ENCODE measurements around the gene ECI1. TPM values are rescaled to one million over a fixed set of nuclear protein-coding genes. Genes with fewer than 3 reads are reported as not detected.
A peak's percentile ranks its signal among the peaks of the same experiment; 100 is the strongest.

Gene ECI1, protein sequence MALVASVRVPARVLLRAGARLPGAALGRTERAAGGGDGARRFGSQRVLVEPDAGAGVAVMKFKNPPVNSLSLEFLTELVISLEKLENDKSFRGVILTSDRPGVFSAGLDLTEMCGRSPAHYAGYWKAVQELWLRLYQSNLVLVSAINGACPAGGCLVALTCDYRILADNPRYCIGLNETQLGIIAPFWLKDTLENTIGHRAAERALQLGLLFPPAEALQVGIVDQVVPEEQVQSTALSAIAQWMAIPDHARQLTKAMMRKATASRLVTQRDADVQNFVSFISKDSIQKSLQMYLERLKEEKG
- 10 to 100 TPM; 48.5 to 87.0 TPM for total RNA-seq

DNA sequence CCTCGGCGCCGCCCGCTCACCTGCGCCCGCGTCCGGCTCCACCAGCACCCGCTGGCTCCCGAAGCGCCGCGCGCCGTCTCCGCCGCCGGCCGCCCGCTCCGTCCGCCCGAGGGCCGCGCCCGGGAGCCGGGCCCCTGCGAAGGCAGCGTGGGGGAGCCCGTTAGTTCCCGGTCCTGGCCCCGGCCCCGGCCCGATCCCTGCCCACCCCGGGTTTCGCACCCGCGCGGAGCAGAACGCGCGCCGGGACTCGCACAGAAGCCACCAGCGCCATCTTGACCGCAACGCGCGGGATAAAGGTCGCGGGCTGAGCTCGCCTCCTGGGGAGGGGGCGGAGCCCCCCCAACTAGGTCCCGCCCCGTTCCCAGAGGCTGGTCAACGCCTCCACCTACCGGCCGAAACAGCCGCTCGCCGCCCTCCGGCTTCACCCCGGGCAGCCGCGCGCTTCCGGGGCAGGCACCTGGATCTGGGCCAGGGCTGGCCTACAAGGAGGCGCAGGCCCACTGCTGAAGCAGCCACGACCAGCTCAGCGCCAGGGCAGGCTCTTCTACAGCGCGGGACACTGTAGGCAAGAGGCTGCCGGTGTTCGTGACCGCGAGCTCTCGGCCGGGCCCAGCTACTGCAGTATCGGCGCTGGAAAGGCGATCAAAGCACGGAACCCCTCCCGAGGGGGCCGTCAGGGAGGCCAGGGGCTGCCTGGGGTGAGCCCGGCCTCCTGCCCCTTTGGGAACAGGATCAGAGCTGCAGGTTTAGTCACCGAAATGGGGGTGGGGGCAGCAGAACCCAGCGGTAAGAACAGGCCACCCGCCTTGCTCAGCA, at the start of gene ECI1:
TSS of gene ECI1 (minus strand) at position 292 of the 816 bp plus-strand sequence. CDS start at position 271, 21 bp downstream.
- 2% methylated on average over 57 of the region's 88 CpGs for WGBS
- H3K27me3 ChIP-seq (replicated peaks; ENCODE audit: insufficient read depth) = no peaks in the 10 kb centered on the region
- intact Hi-C loops (cut with DNase I) = loop anchor here (5.0 to 10.0 kb wide), 2 partner anchors 47 to 94 kb away; partner anchors contain the start of genes MLST8 and TRAF7
- DNase-seq (ENCODE audit: low spot score) = peak; percentile 92
- H3K27ac ChIP-seq = peak within 1 kb of the TSS; percentile 88 to 94
- no peaks in the 10 kb centered on the region for H3K9me3 ChIP-seq
- peaks cover 10% of the 10 kb centered on the region for H3K4me1 ChIP-seq (replicated peaks)
- peaks cover 10 to 12% of the 10 kb centered on the region in 2 donors for H3K36me3 ChIP-seq
- peak within 1 kb of the TSS; percentile 73 to 84 for H3K4me3 ChIP-seq
- peak; percentile 85 for TF ChIP-seq POLR2A (IDR thresholded peaks at IDR 0.05)
- TF ChIP-seq, protein P1, sequence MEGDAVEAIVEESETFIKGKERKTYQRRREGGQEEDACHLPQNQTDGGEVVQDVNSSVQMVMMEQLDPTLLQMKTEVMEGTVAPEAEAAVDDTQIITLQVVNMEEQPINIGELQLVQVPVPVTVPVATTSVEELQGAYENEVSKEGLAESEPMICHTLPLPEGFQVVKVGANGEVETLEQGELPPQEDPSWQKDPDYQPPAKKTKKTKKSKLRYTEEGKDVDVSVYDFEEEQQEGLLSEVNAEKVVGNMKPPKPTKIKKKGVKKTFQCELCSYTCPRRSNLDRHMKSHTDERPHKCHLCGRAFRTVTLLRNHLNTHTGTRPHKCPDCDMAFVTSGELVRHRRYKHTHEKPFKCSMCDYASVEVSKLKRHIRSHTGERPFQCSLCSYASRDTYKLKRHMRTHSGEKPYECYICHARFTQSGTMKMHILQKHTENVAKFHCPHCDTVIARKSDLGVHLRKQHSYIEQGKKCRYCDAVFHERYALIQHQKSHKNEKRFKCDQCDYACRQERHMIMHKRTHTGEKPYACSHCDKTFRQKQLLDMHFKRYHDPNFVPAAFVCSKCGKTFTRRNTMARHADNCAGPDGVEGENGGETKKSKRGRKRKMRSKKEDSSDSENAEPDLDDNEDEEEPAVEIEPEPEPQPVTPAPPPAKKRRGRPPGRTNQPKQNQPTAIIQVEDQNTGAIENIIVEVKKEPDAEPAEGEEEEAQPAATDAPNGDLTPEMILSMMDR (IDR thresholded peaks at IDR 0.05) = peak; percentile 53 to 96 (median 84)
- TF ChIP-seq POLR2AphosphoS5 (IDR thresholded peaks at IDR 0.05) = peak; percentile 93

DNA sequence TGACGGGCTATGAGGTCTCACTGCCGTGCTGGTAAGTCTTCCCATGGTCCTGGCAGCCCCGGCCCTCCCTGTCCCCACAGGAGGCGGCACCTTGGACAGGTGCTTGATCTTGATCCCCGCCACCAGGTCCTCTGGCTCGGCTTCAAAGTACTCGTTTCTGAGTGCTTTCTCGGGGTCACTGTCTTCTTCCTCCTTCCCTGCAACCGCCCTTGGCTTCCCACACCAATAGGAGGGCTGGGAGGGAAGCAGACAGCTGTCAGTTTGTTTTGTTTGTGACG, 48.5 kb upstream of the ECI1 start:
- Histone ChIP-seq H3K4me1 (replicated peaks) (no peaks in the 10 kb centered on the region), H3K4me3 (no peak overlapping the region), H3K36me3 (no peaks in the 10 kb centered on the region), H3K27me3 (replicated peaks; ENCODE audit: insufficient read depth) (no peaks in the 10 kb centered on the region), H3K9me3 (no peaks in the 10 kb centered on the region), H3K27ac (no peak overlapping the region)
- 53% methylated on average over 10 of the region's 10 CpGs for WGBS
- no peak for DNase-seq (ENCODE audit: low spot score)
- TF ChIP-seq, protein P1 (IDR thresholded peaks at IDR 0.05) = no peak
- TF ChIP-seq POLR2AphosphoS5 (IDR thresholded peaks at IDR 0.05) (no peak), POLR2A (IDR thresholded peaks at IDR 0.05) (no peak)
- intact Hi-C loops (cut with DNase I) = no loop called here

DNA sequence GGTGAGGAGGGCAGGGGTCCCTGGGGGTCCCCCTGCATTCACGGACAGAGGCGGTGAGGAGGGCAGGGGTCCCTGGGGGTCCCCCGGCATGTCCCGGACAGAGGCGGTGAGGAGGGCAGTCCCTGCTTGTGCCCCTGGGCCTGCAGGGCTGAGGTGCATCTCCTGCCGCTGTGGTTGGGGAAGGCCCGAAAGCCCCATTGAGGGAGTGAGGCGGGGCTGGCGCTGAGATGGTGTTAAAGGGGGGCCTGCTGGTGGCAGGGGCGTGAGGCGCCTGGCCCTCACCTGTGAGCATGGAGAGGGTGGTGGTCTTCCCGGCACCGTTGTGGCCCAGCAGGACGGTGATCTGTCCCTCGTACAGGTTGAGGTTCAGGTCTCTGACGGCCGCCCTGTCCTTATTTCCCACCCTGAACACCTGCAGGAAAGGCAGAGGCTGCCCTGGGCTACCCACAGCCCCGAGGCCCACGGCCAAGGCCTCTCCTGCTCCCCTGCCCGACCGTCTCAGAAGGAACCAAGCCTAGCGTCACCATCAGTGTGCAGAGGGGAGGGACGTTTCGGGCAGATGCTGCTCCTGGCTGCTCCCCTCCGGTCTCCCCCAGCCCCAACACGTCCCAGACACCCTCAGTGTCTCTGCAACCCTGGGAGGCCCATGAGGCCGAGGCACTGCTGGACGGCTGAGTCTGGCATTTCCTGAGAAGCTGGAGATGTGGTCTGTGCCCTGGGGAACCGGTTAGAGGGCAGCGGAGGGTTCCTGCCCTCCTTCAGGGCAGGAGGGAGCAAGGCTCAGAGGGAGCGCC, 47.9 kb upstream of the ECI1 start:
- no peak for TF ChIP-seq POLR2A (IDR thresholded peaks at IDR 0.05)
- TF ChIP-seq POLR2AphosphoS5 (IDR thresholded peaks at IDR 0.05) = no peak
- TF ChIP-seq, protein P1 (IDR thresholded peaks at IDR 0.05) = no peak
- no peaks in the 10 kb centered on the region for H3K9me3 ChIP-seq
- no peak overlapping the region for H3K27ac ChIP-seq
- H3K4me3 ChIP-seq = no peak overlapping the region
- no peaks in the 10 kb centered on the region for H3K27me3 ChIP-seq (replicated peaks; ENCODE audit: insufficient read depth)
- intact Hi-C loops (cut with DNase I) = no loop called here
- 80% methylated on average over 22 of the region's 31 CpGs for WGBS
- DNase-seq (ENCODE audit: low spot score) = no peak
- H3K4me1 ChIP-seq (replicated peaks) = no peaks in the 10 kb centered on the region
- H3K36me3 ChIP-seq = no peaks in the 10 kb centered on the region

DNA sequence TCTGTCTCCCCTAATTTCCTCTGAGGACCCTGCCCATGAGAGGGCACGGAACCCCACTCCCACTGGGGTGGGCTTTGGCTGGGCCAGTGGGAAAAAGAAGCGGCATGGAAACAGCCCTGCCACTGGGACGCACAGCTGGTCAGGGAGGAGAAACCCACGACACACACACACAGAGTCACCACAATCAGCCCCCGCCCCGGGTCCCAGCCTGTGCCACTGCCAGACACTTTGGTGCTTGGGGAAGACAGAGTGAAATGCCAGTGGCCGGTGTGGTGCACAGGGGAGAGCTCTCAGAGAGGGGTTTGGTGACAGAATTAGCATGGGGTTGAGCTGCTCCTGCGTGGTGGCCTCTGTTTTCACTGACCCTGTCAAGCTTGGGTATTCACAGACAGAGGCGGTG, 47.2 kb upstream of the ECI1 start:
- Histone ChIP-seq H3K36me3 (no peaks in the 10 kb centered on the region), H3K9me3 (no peaks in the 10 kb centered on the region), H3K4me3 (no peak overlapping the region), H3K27me3 (replicated peaks; ENCODE audit: insufficient read depth) (no peaks in the 10 kb centered on the region), H3K27ac (no peak overlapping the region), H3K4me1 (replicated peaks) (no peaks in the 10 kb centered on the region)
- intact Hi-C loops (cut with DNase I) = no loop called here
- 91% methylated on average over 9 of the region's 9 CpGs for WGBS
- DNase-seq (ENCODE audit: low spot score) = no peak
- TF ChIP-seq POLR2A (IDR thresholded peaks at IDR 0.05) (no peak), POLR2AphosphoS5 (IDR thresholded peaks at IDR 0.05) (no peak)
- TF ChIP-seq, protein P1 (IDR thresholded peaks at IDR 0.05) = no peak
